Gastrocnemius medialis (tissue), 4 donors: ENCODE data around the gene ABI1.

Experiments used
- POLR2A ChIP-seq, 2 donors: fragments of 450-650 bp; IDR thresholded peaks; one replicate each; pipeline ENCODE4 v1.6.1; 2017; ENCODE audit warnings: antibody characterized with exemption in 2 of 2, mild to moderate bottlenecking in 2 of 2, moderate library complexity in 2 of 2
- TF ChIP-seq, protein P1 (sequence below), 5 experiments: fragments of 450-650 bp in 3 of 5; fragments of 200-600 bp in 2 of 5; sonication (generic) in 2 of 5; IDR thresholded peaks in 4 of 5; conservative IDR thresholded peaks in 1 of 5; 1 replicate in 4 of 5; 2 replicates in 1 of 5; pipeline ENCODE4 v1.5.1; 2016 to 2019; ENCODE audit warnings: antibody characterized with exemption in 5 of 5, mild to moderate bottlenecking in 3 of 5, moderate library complexity in 3 of 5

DNA sequence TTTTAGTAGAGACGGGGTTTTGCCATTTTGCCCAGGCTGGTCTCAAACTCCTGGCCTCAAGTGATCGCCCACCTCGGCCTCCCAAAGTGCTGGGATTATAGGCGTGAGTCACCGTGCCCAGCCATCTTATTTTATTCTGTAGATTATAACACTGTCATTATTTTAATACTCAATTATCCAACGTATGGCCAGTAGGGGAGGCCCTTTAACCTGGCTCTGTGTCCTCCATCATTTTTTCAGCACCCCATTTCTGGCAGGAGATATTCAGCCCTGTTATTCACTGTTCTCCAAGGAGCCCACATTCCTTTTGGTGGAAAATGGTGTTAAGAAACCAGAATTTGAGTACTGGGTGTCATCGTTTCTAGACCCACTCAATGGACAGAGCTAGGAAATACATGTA, 131.8 kb downstream of the ABI1 start:
- TF ChIP-seq, protein P1, sequence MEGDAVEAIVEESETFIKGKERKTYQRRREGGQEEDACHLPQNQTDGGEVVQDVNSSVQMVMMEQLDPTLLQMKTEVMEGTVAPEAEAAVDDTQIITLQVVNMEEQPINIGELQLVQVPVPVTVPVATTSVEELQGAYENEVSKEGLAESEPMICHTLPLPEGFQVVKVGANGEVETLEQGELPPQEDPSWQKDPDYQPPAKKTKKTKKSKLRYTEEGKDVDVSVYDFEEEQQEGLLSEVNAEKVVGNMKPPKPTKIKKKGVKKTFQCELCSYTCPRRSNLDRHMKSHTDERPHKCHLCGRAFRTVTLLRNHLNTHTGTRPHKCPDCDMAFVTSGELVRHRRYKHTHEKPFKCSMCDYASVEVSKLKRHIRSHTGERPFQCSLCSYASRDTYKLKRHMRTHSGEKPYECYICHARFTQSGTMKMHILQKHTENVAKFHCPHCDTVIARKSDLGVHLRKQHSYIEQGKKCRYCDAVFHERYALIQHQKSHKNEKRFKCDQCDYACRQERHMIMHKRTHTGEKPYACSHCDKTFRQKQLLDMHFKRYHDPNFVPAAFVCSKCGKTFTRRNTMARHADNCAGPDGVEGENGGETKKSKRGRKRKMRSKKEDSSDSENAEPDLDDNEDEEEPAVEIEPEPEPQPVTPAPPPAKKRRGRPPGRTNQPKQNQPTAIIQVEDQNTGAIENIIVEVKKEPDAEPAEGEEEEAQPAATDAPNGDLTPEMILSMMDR (IDR thresholded peaks at IDR 0.05 in 4 of 5, conservative IDR thresholded peaks at IDR 0.05 in 1 of 5): no peak
- no peak for TF ChIP-seq POLR2A (IDR thresholded peaks at IDR 0.05)
